ENCODE data around the gene SPHK1. TPM values are rescaled to one million over a fixed set of nuclear protein-coding genes. Genes with fewer than 3 reads are reported as not detected.
A peak's percentile ranks its signal among the peaks of the same experiment; 100 is the strongest.

Gene SPHK1
- total RNA-seq, 2 donors from 2014 or later = 6.4 to 16.8 TPM

DNA sequence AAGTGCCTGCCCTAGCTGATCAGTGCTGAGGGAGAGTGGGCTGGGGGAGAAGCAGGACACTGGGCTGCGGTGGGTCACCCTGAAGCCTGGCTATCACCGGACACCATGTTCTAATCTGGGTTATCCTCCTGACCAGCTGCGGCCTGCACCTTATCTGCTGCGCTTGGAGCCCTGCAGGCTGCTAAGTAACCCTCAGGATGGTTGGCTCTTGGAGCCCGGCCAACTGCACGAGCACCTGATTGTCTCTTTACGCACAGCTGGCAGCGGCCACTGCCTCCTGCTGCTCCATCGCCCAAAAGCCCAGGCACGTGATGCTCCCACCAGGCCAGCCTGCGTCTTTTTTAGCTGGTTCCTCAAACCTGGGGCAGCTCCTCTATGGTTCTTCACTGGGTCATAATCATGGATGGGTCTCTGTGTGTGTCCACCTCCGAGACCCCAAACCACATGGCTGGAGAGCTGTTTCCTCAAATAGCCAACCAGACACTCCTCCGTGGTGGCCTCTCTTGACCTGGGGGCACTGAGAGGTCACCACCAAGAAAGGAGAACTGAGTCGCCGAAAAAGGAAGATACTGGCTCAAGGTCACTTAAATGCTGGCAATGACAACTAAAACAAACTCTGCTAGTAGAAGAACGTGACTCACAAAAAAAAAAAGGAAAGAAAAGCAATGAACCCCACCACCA, 21.7 kb downstream of the SPHK1 start:
- peak overlapping the region; percentile 85 to 86 for H3K27ac ChIP-seq
- H3K27me3 ChIP-seq = no peaks in the 10 kb centered on the region
- peak; percentile 67 for DNase-seq (ENCODE audit: low spot score)
- H3K9me3 ChIP-seq = no peaks in the 10 kb centered on the region
- no peak for TF ChIP-seq CTCF (IDR thresholded peaks at IDR 0.05)
- no peak overlapping the region for H3K4me3 ChIP-seq
- H3K4me1 ChIP-seq = peaks cover 0 to 53% of the 10 kb centered on the region in 2 donors
- peaks cover 16% of the 10 kb centered on the region for H3K36me3 ChIP-seq

DNA sequence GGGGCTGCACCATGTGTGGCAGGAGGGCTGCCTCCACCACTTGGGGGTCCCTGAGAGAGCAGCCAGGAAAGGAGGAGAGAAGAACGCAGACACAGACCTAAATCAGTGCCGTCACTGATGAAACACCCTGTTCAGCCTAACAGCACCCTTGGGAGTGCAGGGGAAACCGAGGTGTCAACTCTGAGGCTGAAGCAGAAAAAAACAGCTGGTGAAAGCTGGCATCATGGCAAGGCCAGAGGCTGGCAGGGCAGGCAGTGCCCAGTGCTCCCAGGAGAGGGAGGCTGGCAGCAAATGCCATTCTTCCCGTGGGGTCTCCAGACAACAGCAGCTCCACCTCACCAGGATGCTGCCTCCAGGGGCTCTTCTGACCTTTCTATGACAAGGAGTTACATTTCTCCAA, 23.1 kb downstream of the SPHK1 start:
- TF ChIP-seq CTCF (IDR thresholded peaks at IDR 0.05) = no peak
- Histone ChIP-seq H3K4me1 (peaks cover 0 to 53% of the 10 kb centered on the region in 2 donors), H3K9me3 (no peaks in the 10 kb centered on the region), H3K36me3 (peaks cover 4% of the 10 kb centered on the region), H3K4me3 (no peak overlapping the region), H3K27me3 (no peaks in the 10 kb centered on the region), H3K27ac (peak overlapping the region; percentile 85 to 86)
- no peak for DNase-seq (ENCODE audit: low spot score)

DNA sequence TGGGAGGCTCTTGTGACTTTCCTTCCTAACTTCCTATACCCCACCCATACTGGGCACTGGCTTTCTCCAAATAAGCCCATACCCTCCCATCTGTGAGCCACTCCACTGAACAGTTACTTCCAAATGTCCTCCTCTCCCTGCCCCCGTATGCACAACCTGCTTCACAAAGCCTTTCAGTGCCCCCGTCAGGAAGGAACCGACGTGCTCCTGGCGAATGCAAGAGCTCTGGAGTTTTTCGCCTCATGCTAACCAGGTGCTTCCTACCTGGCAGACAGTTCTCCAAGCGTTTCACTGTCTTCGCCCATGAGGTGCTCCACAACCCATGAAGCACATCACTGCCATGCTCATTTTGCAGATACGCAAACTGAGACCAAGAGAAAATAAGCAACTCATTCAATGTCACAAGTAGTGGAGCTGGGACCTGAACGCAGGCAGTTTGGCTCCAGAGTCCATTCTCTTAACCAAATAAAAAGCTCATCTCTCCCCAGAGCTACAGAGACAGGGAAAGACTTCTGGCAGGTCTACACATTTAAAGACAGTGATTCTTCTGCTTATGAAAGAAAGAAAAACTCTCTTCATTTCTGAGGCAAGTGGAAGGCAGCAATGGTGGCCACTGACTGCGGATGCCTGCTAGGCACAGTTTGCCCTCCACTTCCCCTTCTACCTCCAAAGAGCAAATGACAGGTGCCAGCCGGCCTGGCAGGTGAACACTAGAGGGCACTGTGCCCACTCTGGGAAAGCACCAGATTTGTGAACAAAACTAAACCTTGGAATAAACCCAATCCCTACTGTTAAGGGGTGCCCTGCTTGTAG, 23.8 kb downstream of the SPHK1 start:
- Histone ChIP-seq H3K4me1 (peaks cover 0 to 53% of the 10 kb centered on the region in 2 donors), H3K27ac (peak overlapping the region; percentile 85 to 86)
- DNase-seq (ENCODE audit: low spot score) = no peak

DNA sequence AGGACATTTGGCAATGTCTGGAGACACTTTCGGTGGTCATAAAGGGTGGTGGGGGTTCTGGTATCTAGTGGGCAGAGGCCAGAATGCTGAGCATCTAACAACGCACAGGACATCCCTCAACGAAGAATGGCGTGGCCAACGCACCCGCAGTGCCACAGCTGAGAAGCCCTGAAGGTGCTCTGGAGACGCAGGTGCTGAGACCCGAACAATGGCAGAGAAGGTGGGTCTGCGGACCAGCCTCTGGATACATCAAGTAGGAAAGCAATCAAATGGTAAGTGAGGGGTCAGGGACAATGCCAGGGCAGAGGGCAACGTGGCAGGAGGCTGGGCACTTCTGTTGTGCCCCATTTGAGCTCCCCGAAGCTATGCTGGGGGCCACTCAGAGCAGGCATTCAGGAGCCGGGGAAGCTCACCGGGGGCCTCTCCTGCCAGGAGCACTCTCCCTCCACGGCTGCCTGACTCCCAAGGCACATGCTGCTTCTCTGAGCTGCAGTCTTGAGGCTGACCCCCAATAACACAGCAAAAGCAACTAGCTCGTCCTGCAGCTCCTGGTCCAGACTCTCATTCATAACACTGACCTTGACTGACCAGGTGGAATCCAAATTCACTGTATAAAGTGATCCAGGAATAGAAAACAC, 26.0 kb downstream of the SPHK1 start:
- Histone ChIP-seq H3K27me3 (no peaks in the 10 kb centered on the region), H3K4me3 (no peak overlapping the region), H3K36me3 (no peaks in the 10 kb centered on the region), H3K4me1 (peaks cover 0 to 56% of the 10 kb centered on the region in 2 donors), H3K27ac (peak overlapping the region in 1 of 2 donors; percentile 15), H3K9me3 (no peaks in the 10 kb centered on the region)
- no peak for TF ChIP-seq CTCF (IDR thresholded peaks at IDR 0.05)
- no peak for DNase-seq (ENCODE audit: low spot score)

More for the DNA sequence above, 23.8 kb downstream of the SPHK1 start:
- Histone ChIP-seq H3K27me3 (no peaks in the 10 kb centered on the region), H3K4me3 (no peak overlapping the region), H3K9me3 (no peaks in the 10 kb centered on the region), H3K36me3 (no peaks in the 10 kb centered on the region)
- TF ChIP-seq CTCF (IDR thresholded peaks at IDR 0.05) = peak; percentile 62 to 78

DNA sequence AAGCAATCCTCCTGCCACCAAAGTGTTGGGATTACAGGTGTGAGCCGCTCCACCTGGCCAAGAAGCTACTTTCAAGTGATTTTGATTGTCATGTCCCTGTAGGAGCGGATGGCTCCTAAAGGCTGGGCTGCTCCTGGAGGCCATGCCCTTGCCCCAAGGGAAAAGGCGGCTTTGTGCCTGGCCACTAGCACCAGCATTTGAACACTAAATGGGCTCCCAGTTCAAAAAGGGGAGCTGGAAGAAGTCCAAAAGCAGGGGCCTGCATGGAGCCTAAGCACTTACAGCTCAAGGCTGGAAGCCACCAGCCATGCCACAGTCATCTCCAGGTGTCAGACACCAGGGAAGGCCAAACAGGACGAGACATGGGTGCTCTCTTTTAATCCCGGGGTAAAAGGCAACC, 26.8 kb downstream of the SPHK1 start:
- no peaks in the 10 kb centered on the region for H3K36me3 ChIP-seq
- peaks cover 0 to 50% of the 10 kb centered on the region in 2 donors for H3K4me1 ChIP-seq

More for the DNA sequence above, 26.8 kb downstream of the SPHK1 start:
- H3K4me3 ChIP-seq = no peak overlapping the region
- no peaks in the 10 kb centered on the region for H3K27me3 ChIP-seq
- no peaks in the 10 kb centered on the region for H3K9me3 ChIP-seq
- no peak for TF ChIP-seq CTCF (IDR thresholded peaks at IDR 0.05)
- peak overlapping the region in 1 of 2 donors; percentile 15 for H3K27ac ChIP-seq
- DNase-seq (ENCODE audit: low spot score) = no peak

Data from right atrium auricular region (tissue), 2 donors.